Fibroblast of peridontal ligament (primary cell): ENCODE measurements around the gene BBS1.
"Not testable (repeated sequence)": the region's sequence is repeated elsewhere in the genome, so short reads cannot be mapped to it uniquely, and the experiment has no call there.

Experiments used
- DNase-seq: peaks from one replicate; pipeline ENCODE4 v3.0.0-alpha.2; 2010; ENCODE audit errors: extremely low read depth

BBS1 gene

GRCh38 chr11:66510271-66510989 is at the start of gene BBS1:
Gene BBS1, plus strand, starts transcription at chr11:66510635. Its CDS starts 25 bp downstream, at chr11:66510660.
- peak; percentile 73 for DNase-seq

GRCh38 chr11:66462010-66462409 is 48.4 kb upstream of the BBS1 start:
- DNase-seq = no peak

GRCh38 chr11:66462911-66463310 is 47.5 kb upstream of the BBS1 start:
- no peak for DNase-seq

GRCh38 chr11:66464116-66464515 is 46.3 kb upstream of the BBS1 start:
- not testable (repeated sequence) for DNase-seq

GRCh38 chr11:66464916-66465315 is 45.5 kb upstream of the BBS1 start:
- DNase-seq = no peak

GRCh38 chr11:66465373-66466224 is 44.8 kb upstream of the BBS1 start:
- DNase-seq = no peak

GRCh38 chr11:66466225-66467033 is 44.0 kb upstream of the BBS1 start, which contains the start of gene PELI3:
Gene PELI3, plus strand, starts transcription at chr11:66466905. Its CDS starts 1,224 bp downstream, at chr11:66468129.
- DNase-seq = peak; percentile 87

GRCh38 chr11:66467034-66467659 is 43.3 kb upstream of the BBS1 start:
- peak; percentile 13 for DNase-seq

- DNase-seq = peak; percentile 14
These were observed 42.7 kb upstream of the BBS1 start for GRCh38 chr11:66467756-66468155.

- DNase-seq = no peak
These were observed 41.7 kb upstream of the BBS1 start for GRCh38 chr11:66468691-66469090.

GRCh38 chr11:66469441-66469840 is 41.0 kb upstream of the BBS1 start:
- no peak for DNase-seq

- DNase-seq = no peak
These were observed 40.4 kb upstream of the BBS1 start for GRCh38 chr11:66470015-66470414.

GRCh38 chr11:66471142-66471541 is 39.3 kb upstream of the BBS1 start:
- no peak for DNase-seq

- DNase-seq = no peak
These were observed 38.4 kb upstream of the BBS1 start for GRCh38 chr11:66472054-66472453.

GRCh38 chr11:66473167-66473566 is 37.3 kb upstream of the BBS1 start:
- no peak for DNase-seq

- no peak for DNase-seq
These were observed 36.6 kb upstream of the BBS1 start for GRCh38 chr11:66473608-66474515.

GRCh38 chr11:66475349-66476172 is 34.9 kb upstream of the BBS1 start:
- DNase-seq = no peak

- DNase-seq = no peak
These were observed 34.1 kb upstream of the BBS1 start for GRCh38 chr11:66476173-66476840.

GRCh38 chr11:66476841-66477251 is 33.6 kb upstream of the BBS1 start:
- no peak for DNase-seq
